GM23338 (cell line): ENCODE data around the gene WASL. TPM values are rescaled to one million over a fixed set of nuclear protein-coding genes. Genes with fewer than 3 reads are reported as not detected.

Experiments
- ATAC-seq: fragments of 200-7000 bp; cut with Tn5 transposase; 3 replicates; pipeline ENCODE4 v1.9.1; 2020
- DNase-seq: peaks from one replicate; pipeline ENCODE4 v3.0.0-alpha.2; 2015; ENCODE audit warnings: low spot score
- H2AFZ ChIP-seq: fragments of 200-600 bp; sonication (generic); 2 replicates; pipeline ENCODE4 v1.8.0; 2016; ENCODE audit warnings: antibody characterized with exemption, mild to moderate bottlenecking, moderate library complexity
- H3F3A ChIP-seq: fragments of 200-600 bp; sonication (generic); replicated peaks from 2 replicates; pipeline ENCODE4 v1.8.0; 2017; ENCODE audit warnings: antibody characterized with exemption, mixed run types, low read depth
- H3K27ac ChIP-seq: fragments of 200-600 bp; sonication (generic); 2 replicates; pipeline ENCODE4 v1.6.1; 2016; ENCODE audit warnings: low read depth
- H3K27me3 ChIP-seq: fragments of 200-600 bp; sonication (generic); 2 replicates; pipeline ENCODE4 v1.8.0; 2016; ENCODE audit warnings: mild to moderate bottlenecking, mixed run types, moderate library complexity; ENCODE audit not compliant: insufficient read depth
- H3K36me3 ChIP-seq: fragments of 200-600 bp; sonication (generic); 2 replicates; pipeline ENCODE4 v1.8.0; 2016; ENCODE audit warnings: mild to moderate bottlenecking; ENCODE audit not compliant: insufficient read depth
- H3K4me1 ChIP-seq: fragments of 200-600 bp; sonication (generic); 2 replicates; pipeline ENCODE4 v1.8.0; 2016; ENCODE audit warnings: mild to moderate bottlenecking, moderate library complexity; ENCODE audit not compliant: insufficient read depth
- H3K4me2 ChIP-seq: fragments of 200-600 bp; sonication (generic); 2 replicates; pipeline ENCODE4 v1.7.1; 2017; ENCODE audit warnings: mixed run types
- H3K4me3 ChIP-seq: fragments of 200-600 bp; sonication (generic); 2 replicates; pipeline ENCODE4 v1.6.1; 2016; ENCODE audit warnings: mixed run types
- H3K79me2 ChIP-seq: fragments of 200-600 bp; sonication (generic); replicated peaks from 2 replicates; pipeline ENCODE4 v1.8.0; 2017; ENCODE audit warnings: mild to moderate bottlenecking; ENCODE audit not compliant: insufficient read depth
- H3K9me2 ChIP-seq: fragments of 200-600 bp; sonication (generic); 2 replicates; pipeline ENCODE4 v1.8.0; 2017; ENCODE audit not compliant: insufficient read depth
- H4K20me1 ChIP-seq: fragments of 200-600 bp; sonication (generic); replicated peaks from 2 replicates; pipeline ENCODE4 v1.8.0; 2017; ENCODE audit warnings: mild to moderate bottlenecking; ENCODE audit not compliant: insufficient read depth
- H3K27ac Mint-ChIP-seq: 2 replicates; pipeline ENCODE4 v1.8.0; 2020; ENCODE audit warnings: inconsistent platforms, mild to moderate bottlenecking, moderate library complexity, mixed read lengths
- H3K27me3 Mint-ChIP-seq: 3 replicates; pipeline ENCODE4 v1.8.0; 2022; ENCODE audit warnings: low read depth, mild to moderate bottlenecking, moderate library complexity, mixed read lengths, inconsistent platforms; ENCODE audit not compliant: insufficient read depth, poor library complexity
- H3K36me3 Mint-ChIP-seq: 3 replicates; pipeline ENCODE4 v1.8.0; 2021; ENCODE audit warnings: low read depth, mild to moderate bottlenecking, inconsistent platforms, moderate library complexity, mixed read lengths
- H3K4me1 Mint-ChIP-seq: 3 replicates; pipeline ENCODE4 v1.8.0; 2020; ENCODE audit warnings: mild to moderate bottlenecking, inconsistent platforms, mixed read lengths
- H3K4me3 Mint-ChIP-seq: 3 replicates; pipeline ENCODE4 v1.8.0; 2021; ENCODE audit warnings: moderate library complexity, mild to moderate bottlenecking, inconsistent platforms, mixed read lengths
- H3K9me3 Mint-ChIP-seq: 3 replicates; pipeline ENCODE4 v1.8.0; 2020; ENCODE audit warnings: moderate library complexity, mild to moderate bottlenecking, inconsistent platforms, mixed read lengths
- JUNB ChIP-seq: IDR thresholded peaks from one replicate; pipeline ENCODE4 v1.6.1; 2016; ENCODE audit warnings: antibody characterized with exemption; ENCODE audit not compliant: unreplicated experiment
- NANOG ChIP-seq: IDR thresholded peaks from 2 replicates; pipeline ENCODE4 v1.6.1; 2016; ENCODE audit warnings: antibody characterized with exemption, borderline replicate concordance
- POLR2AphosphoS5 ChIP-seq: IDR thresholded peaks from 2 replicates; pipeline ENCODE4 v1.6.1; 2016; ENCODE audit warnings: antibody characterized with exemption, low read depth
- ZNF114 ChIP-seq: fragments of 250-450 bp; sonication (Bioruptor Pico); IDR thresholded peaks from 2 replicates; pipeline ENCODE4 v1.5.0; 2020; ENCODE audit warnings: mild to moderate bottlenecking, moderate library complexity
- ZNF331 ChIP-seq: fragments of 250-450 bp; sonication (Bioruptor Pico); IDR thresholded peaks from 2 replicates; pipeline ENCODE4 v1.5.0; 2020; ENCODE audit warnings: low read depth, mild to moderate bottlenecking, moderate library complexity
- polyA plus RNA-seq: library from polyadenylated mRNA; unstranded; fragments of >200 nt; fragmentation: Nextera tagmentation; extraction: Ambion mirVana; gene quantifications from 2 replicates; pipeline ENCODE4 v1.2.1, GENCODE V29; 2016
- total RNA-seq: library from RNA; depleted of rRNA; stranded (reverse); fragments of >200 nt; shearing (Covaris generic); gene quantifications from 2 replicates; pipeline ENCODE4 v1.2.3, GENCODE V29; 2014
- TF ChIP-seq, protein P1 (sequence below): IDR thresholded peaks from one replicate; pipeline ENCODE4 v1.6.1; 2018; ENCODE audit warnings: antibody characterized with exemption; ENCODE audit not compliant: unreplicated experiment
- TF ChIP-seq, protein P2 (sequence below), 2 experiments: fragments of 200-600 bp in 1 of 2; sonication (generic) in 1 of 2; conservative IDR thresholded peaks; 2 replicates each; pipeline versions ENCODE4 v1.5.1 to v1.6.1; 2016 to 2017; ENCODE audit warnings: antibody characterized with exemption in 2 of 2, low read depth in 2 of 2, mild to moderate bottlenecking in 2 of 2, moderate library complexity in 1 of 2
- TF ChIP-seq, protein P3 (sequence below): IDR thresholded peaks from 2 replicates; pipeline ENCODE4 v1.6.1; 2016; ENCODE audit warnings: antibody characterized with exemption

Gene WASL
- total and polyA plus RNA-seq, 2 experiments from 2014 or later = 36.4 to 45.3 TPM

DNA sequence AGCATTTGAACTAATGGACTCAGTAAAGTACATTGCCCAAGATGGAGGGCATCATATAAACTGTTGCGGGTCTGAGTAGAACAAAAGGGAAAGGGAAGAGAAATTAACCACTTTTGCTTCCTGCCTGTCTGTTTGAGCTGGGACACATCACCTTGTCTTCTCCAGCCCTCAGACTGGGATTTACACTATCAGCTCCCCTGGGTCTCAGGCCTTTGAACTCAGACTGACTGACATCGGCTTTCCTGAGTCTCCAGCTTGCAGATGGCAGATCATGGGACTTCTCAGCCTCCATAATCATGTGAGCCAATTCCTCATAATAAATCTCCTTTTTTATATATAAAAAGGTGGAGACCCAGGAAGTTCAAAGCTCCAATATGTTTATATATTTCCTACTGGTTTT is 23.0 kb upstream of the WASL start:
- H3K36me3 ChIP-seq = no peaks in the 10 kb centered on the region
- H3K27ac ChIP-seq = peak overlapping the region; percentile 17; the same call in 1 of the 2 replicates
- H2AFZ ChIP-seq = no peak overlapping the region
- H3F3A ChIP-seq = no peaks in the 10 kb centered on the region
- ATAC-seq (peak; percentile 28; the same call in 1 of the 3 replicates), DNase-seq (no peak)
- Mint-ChIP-seq H3K36me3 (no peaks in the 10 kb centered on the region), H3K27me3 (no peaks in the 10 kb centered on the region), H3K27ac (no peak overlapping the region), H3K9me3 (no peaks in the 10 kb centered on the region), H3K4me3 (no peak overlapping the region), H3K4me1 (peaks cover 21% of the 10 kb centered on the region)
- TF ChIP-seq ZNF331 (CRISPR knock-in tag) (no peak), NANOG (no peak), ZNF114 (CRISPR knock-in tag) (no peak), JUNB (no peak), POLR2AphosphoS5 (no peak)
- TF ChIP-seq, protein P1, sequence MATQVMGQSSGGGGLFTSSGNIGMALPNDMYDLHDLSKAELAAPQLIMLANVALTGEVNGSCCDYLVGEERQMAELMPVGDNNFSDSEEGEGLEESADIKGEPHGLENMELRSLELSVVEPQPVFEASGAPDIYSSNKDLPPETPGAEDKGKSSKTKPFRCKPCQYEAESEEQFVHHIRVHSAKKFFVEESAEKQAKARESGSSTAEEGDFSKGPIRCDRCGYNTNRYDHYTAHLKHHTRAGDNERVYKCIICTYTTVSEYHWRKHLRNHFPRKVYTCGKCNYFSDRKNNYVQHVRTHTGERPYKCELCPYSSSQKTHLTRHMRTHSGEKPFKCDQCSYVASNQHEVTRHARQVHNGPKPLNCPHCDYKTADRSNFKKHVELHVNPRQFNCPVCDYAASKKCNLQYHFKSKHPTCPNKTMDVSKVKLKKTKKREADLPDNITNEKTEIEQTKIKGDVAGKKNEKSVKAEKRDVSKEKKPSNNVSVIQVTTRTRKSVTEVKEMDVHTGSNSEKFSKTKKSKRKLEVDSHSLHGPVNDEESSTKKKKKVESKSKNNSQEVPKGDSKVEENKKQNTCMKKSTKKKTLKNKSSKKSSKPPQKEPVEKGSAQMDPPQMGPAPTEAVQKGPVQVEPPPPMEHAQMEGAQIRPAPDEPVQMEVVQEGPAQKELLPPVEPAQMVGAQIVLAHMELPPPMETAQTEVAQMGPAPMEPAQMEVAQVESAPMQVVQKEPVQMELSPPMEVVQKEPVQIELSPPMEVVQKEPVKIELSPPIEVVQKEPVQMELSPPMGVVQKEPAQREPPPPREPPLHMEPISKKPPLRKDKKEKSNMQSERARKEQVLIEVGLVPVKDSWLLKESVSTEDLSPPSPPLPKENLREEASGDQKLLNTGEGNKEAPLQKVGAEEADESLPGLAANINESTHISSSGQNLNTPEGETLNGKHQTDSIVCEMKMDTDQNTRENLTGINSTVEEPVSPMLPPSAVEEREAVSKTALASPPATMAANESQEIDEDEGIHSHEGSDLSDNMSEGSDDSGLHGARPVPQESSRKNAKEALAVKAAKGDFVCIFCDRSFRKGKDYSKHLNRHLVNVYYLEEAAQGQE = no peak
- TF ChIP-seq, protein P2, sequence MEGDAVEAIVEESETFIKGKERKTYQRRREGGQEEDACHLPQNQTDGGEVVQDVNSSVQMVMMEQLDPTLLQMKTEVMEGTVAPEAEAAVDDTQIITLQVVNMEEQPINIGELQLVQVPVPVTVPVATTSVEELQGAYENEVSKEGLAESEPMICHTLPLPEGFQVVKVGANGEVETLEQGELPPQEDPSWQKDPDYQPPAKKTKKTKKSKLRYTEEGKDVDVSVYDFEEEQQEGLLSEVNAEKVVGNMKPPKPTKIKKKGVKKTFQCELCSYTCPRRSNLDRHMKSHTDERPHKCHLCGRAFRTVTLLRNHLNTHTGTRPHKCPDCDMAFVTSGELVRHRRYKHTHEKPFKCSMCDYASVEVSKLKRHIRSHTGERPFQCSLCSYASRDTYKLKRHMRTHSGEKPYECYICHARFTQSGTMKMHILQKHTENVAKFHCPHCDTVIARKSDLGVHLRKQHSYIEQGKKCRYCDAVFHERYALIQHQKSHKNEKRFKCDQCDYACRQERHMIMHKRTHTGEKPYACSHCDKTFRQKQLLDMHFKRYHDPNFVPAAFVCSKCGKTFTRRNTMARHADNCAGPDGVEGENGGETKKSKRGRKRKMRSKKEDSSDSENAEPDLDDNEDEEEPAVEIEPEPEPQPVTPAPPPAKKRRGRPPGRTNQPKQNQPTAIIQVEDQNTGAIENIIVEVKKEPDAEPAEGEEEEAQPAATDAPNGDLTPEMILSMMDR (conservative IDR thresholded peaks at IDR 0.05; ENCODE audit: low read depth in 2 of 2) = no peak
- TF ChIP-seq, protein P3, sequence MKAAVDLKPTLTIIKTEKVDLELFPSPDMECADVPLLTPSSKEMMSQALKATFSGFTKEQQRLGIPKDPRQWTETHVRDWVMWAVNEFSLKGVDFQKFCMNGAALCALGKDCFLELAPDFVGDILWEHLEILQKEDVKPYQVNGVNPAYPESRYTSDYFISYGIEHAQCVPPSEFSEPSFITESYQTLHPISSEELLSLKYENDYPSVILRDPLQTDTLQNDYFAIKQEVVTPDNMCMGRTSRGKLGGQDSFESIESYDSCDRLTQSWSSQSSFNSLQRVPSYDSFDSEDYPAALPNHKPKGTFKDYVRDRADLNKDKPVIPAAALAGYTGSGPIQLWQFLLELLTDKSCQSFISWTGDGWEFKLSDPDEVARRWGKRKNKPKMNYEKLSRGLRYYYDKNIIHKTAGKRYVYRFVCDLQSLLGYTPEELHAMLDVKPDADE = no peak
- H3K4me2 ChIP-seq = no peak overlapping the region
- no peak overlapping the region for H3K4me3 ChIP-seq
- no peaks in the 10 kb centered on the region for H3K79me2 ChIP-seq
- H3K4me1 ChIP-seq = peaks cover 42% of the 10 kb centered on the region
- H3K9me2 ChIP-seq = no peaks in the 10 kb centered on the region
- no peaks in the 10 kb centered on the region for H3K27me3 ChIP-seq
- H4K20me1 ChIP-seq = no peaks in the 10 kb centered on the region

DNA sequence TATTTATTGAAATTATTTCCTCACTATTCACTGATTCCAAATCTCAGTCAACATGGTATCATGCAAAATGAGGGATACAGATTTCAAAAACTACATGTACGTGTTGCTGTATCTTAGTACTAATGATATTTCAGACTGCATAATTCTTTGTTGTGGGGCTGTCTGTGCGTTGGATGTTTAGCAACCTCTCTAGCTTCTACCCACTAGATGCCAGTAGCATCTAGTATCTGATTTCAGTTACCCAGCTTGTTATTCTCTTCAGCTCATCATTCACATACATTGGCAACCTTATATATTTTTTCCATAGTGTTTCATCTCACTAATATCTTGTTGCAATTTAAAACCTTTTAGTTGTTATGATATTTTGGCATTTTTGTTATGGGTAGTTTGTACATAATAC is 22.5 kb upstream of the WASL start:
- no peaks in the 10 kb centered on the region for H3K9me3 Mint-ChIP-seq
- peaks cover 46% of the 10 kb centered on the region for H3K4me1 ChIP-seq
- no peaks in the 10 kb centered on the region for H3K9me2 ChIP-seq
- H3K4me1 Mint-ChIP-seq = peaks cover 21% of the 10 kb centered on the region
- H3K79me2 ChIP-seq = no peaks in the 10 kb centered on the region
- H4K20me1 ChIP-seq = no peaks in the 10 kb centered on the region
- H3K36me3 Mint-ChIP-seq = no peaks in the 10 kb centered on the region
- TF ChIP-seq, protein P3 = no peak
- TF ChIP-seq, protein P2 (conservative IDR thresholded peaks at IDR 0.05; ENCODE audit: low read depth in 2 of 2) = peak in 1 of 2 experiments; percentile 21; a peak in 2 of 4 replicates
- no peak overlapping the region for H3K27ac Mint-ChIP-seq
- H3F3A ChIP-seq = no peaks in the 10 kb centered on the region
- H3K4me3 ChIP-seq = no peak overlapping the region
- H3K36me3 ChIP-seq = no peaks in the 10 kb centered on the region
- ATAC-seq = no peak; the same call in 2 of the 3 replicates
- H2AFZ ChIP-seq = no peak overlapping the region
- H3K4me2 ChIP-seq = no peak overlapping the region
- H3K27me3 Mint-ChIP-seq = no peaks in the 10 kb centered on the region
- no peaks in the 10 kb centered on the region for H3K27me3 ChIP-seq
- H3K27ac ChIP-seq = peak overlapping the region; percentile 17; the same call in 1 of the 2 replicates
- DNase-seq = no peak
- H3K4me3 Mint-ChIP-seq = no peak overlapping the region
